Cerebellar cortex (tissue), 1 donor: ENCODE data around the gene CEBPB.

Source experiments
- DNase-seq: peaks from one replicate; pipeline ENCODE4 v3.0.0-alpha.2; 2015; ENCODE audit warnings: low spot score

CEBPB gene

GRCh38 chr20:50230184-50230583 is 39.6 kb downstream of the CEBPB start:
- DNase-seq = no peak

- no peak for DNase-seq
Measured at GRCh38 chr20:50230871-50231560, 40.4 kb downstream of the CEBPB start.

GRCh38 chr20:50231854-50232253 is 41.2 kb downstream of the CEBPB start:
- no peak for DNase-seq

- DNase-seq = no peak
Measured at GRCh38 chr20:50232651-50233324, 42.2 kb downstream of the CEBPB start.

GRCh38 chr20:50233325-50234212 is 42.9 kb downstream of the CEBPB start:
- no peak for DNase-seq

- DNase-seq = no peak
Measured at GRCh38 chr20:50234288-50234687, 43.7 kb downstream of the CEBPB start.

- no peak for DNase-seq
Measured at GRCh38 chr20:50237349-50237748, 46.7 kb downstream of the CEBPB start.

GRCh38 chr20:50238081-50238800 is 47.6 kb downstream of the CEBPB start:
- no peak for DNase-seq

GRCh38 chr20:50240092-50240491 is 49.5 kb downstream of the CEBPB start:
- no peak for DNase-seq

GRCh38 chr20:50242178-50242514 is 51.5 kb downstream of the CEBPB start:
- DNase-seq = no peak
